ENCODE measurements around the gene HABP2.

HABP2 gene

DNA sequence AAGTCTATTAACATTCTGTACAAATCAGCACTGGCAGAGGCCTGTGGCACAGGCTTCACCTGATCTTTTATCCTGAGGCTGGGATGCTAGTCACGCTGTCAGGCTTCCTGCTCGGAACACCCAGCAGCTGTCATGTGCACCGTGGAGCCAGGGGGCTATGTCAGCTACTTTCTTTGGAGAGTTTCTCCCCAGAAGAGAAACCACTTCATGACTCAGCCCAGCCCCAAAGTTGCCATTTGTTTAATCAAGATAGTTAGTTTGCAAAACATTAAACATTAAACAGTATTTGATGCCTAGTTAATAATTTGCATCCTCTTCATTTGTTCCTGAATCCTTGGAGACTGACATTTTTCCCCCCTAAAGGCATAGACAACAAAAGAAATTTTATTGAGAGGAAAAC, at the start of gene HABP2:
Gene HABP2, plus strand, starts transcription at position 353 of the 400 bp plus-strand sequence. CDS start 69 bp downstream, outside the sequence.
- Histone ChIP-seq H3K27ac (ENCODE audit: low read length) (no peak within 1 kb of the TSS), H3K4me1 (ENCODE audit: control insufficient read depth in 1 of 2, insufficient read depth in 2 of 2, low read length in 2 of 2) (peaks cover 0 to 3% of the 10 kb centered on the region in 2 donors), H3K27me3 (ENCODE audit: low read depth, low read length) (no peaks in the 10 kb centered on the region), H3K9me3 (ENCODE audit: control insufficient read depth in 1 of 2, low read length in 2 of 2) (no peaks in the 10 kb centered on the region), H3K4me3 (ENCODE audit: low read depth in 1 of 2, low read length in 2 of 2) (no peak within 1 kb of the TSS), H3K36me3 (ENCODE audit: control insufficient read depth in 1 of 2, insufficient read depth in 2 of 2, low read length in 2 of 2) (no peaks in the 10 kb centered on the region)

DNA sequence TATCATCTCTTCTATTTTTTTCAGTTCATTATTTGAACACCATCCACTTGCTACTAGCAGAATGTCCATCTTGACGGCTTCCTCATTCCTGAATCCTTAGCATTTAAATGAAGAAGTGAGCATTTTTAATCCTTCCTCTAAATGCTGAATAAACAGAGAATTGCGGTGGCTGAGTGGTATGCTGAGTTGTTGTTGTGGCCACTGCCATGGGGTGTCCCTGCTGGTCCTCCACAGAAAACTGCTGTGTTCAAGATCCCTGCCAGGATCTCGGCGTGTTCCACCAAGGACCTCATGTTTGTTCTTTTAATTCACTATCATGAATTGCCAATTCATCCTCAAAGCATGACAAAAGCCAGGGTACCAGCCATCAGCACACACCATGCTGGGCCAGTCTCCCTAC, 48.9 kb upstream of the HABP2 start:
- Histone ChIP-seq H3K36me3 (ENCODE audit: control insufficient read depth in 1 of 2, insufficient read depth in 2 of 2, low read length in 2 of 2) (no peaks in the 10 kb centered on the region), H3K27ac (ENCODE audit: low read length) (no peak overlapping the region), H3K27me3 (ENCODE audit: low read depth, low read length) (no peaks in the 10 kb centered on the region), H3K4me3 (ENCODE audit: low read depth in 1 of 2, low read length in 2 of 2) (no peak overlapping the region), H3K4me1 (ENCODE audit: control insufficient read depth in 1 of 2, insufficient read depth in 2 of 2, low read length in 2 of 2) (no peaks in the 10 kb centered on the region), H3K9me3 (ENCODE audit: control insufficient read depth in 1 of 2, low read length in 2 of 2) (no peaks in the 10 kb centered on the region)

DNA sequence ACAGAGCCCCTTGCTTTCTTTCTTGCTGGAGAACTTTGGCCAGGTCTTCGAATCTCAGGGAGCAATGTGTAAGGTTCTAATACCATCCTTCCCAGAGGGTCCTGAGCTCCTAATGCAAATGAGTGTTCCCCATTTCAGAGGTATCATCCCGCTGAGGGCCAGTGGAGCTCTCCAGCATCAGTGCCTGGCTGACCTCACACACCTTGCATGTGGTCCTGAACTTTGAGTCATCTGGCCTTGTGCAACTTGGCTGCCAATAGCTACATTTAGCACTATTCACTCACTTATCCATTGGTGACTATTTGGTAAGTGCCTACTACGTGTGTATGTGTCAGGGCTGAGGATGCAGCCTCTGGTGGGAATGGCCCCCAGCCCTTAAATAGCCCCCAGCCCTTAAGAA, 48.4 kb upstream of the HABP2 start:
- Histone ChIP-seq H3K27ac (ENCODE audit: low read length) (no peak overlapping the region), H3K4me1 (ENCODE audit: control insufficient read depth in 1 of 2, insufficient read depth in 2 of 2, low read length in 2 of 2) (no peaks in the 10 kb centered on the region), H3K4me3 (ENCODE audit: low read depth in 1 of 2, low read length in 2 of 2) (no peak overlapping the region), H3K36me3 (ENCODE audit: control insufficient read depth in 1 of 2, insufficient read depth in 2 of 2, low read length in 2 of 2) (no peaks in the 10 kb centered on the region), H3K27me3 (ENCODE audit: low read depth, low read length) (no peaks in the 10 kb centered on the region), H3K9me3 (ENCODE audit: control insufficient read depth in 1 of 2, low read length in 2 of 2) (no peaks in the 10 kb centered on the region)

DNA sequence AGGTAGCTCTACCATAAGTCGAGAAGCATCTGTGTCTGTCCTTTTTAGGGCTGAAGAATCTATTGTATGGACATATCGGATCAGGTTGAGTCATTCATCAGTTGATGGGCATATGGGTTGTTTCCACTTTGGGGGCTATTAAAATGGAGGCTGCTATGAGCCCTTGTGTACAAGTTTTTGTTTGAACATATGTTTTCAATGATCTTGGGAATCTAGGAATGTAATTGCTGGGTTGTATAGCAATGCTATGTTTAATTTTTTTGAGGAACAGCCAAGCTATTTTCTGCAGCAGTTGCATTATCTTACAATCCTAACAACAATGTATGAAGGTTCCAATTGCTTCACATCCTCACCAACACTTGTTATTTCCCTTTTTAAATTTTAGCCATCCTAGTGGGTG, 46.4 kb upstream of the HABP2 start:
- Histone ChIP-seq H3K27me3 (ENCODE audit: low read depth, low read length) (no peaks in the 10 kb centered on the region), H3K4me3 (ENCODE audit: low read depth in 1 of 2, low read length in 2 of 2) (no peak overlapping the region), H3K4me1 (ENCODE audit: control insufficient read depth in 1 of 2, insufficient read depth in 2 of 2, low read length in 2 of 2) (no peaks in the 10 kb centered on the region), H3K36me3 (ENCODE audit: control insufficient read depth in 1 of 2, insufficient read depth in 2 of 2, low read length in 2 of 2) (no peaks in the 10 kb centered on the region), H3K9me3 (ENCODE audit: control insufficient read depth in 1 of 2, low read length in 2 of 2) (peaks cover 0 to 3% of the 10 kb centered on the region in 2 donors), H3K27ac (ENCODE audit: low read length) (no peak overlapping the region)

DNA sequence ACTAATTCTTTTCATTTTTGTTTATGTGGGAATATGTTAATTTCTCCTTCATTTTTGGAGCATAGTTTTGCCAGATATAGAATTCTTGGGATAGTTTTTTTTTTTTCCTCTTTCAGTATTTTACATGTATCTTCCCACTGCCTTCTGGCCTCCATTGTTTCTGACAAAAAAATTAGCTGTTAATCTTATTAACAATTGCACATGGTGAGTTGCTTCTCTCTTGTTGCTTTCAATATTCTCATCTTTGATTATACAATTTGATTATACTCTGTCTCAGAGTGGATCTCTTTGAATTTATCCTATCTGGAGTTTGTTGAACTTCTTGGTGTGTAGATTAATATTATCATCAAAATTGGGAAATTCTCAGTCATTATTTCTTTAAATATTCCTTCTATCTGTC, 41.4 kb upstream of the HABP2 start:
- peaks cover 0 to 7% of the 10 kb centered on the region in 2 donors for H3K9me3 ChIP-seq (ENCODE audit: control insufficient read depth in 1 of 2, low read length in 2 of 2)
- no peaks in the 10 kb centered on the region for H3K27me3 ChIP-seq (ENCODE audit: low read depth, low read length)
- no peaks in the 10 kb centered on the region for H3K36me3 ChIP-seq (ENCODE audit: control insufficient read depth in 1 of 2, insufficient read depth in 2 of 2, low read length in 2 of 2)
- H3K27ac ChIP-seq (ENCODE audit: low read length), result no peak overlapping the region
- no peaks in the 10 kb centered on the region for H3K4me1 ChIP-seq (ENCODE audit: control insufficient read depth in 1 of 2, insufficient read depth in 2 of 2, low read length in 2 of 2)
- no peak overlapping the region for H3K4me3 ChIP-seq (ENCODE audit: low read depth in 1 of 2, low read length in 2 of 2)

DNA sequence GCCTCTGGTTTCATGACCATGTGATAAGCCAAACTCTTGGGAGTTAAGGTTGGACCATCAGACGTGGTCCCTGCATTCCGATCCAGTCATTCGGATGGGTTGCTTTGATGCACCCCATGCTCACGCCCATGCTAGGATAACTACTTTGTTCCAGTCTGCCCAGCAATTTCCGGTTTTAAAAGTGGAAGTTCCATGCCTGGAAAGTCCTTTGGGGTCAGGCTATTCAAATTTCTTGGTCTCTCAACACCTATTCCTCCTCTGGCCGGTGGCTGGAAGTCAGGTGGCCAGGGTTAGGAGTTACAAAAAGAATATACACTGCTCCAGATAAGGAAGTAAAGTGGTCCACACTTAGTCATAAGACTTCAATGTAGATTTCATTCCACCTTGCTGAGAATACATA, 37.7 kb upstream of the HABP2 start:
- Histone ChIP-seq H3K27ac (ENCODE audit: low read length) (no peak overlapping the region), H3K9me3 (ENCODE audit: control insufficient read depth in 1 of 2, low read length in 2 of 2) (peaks cover 0 to 7% of the 10 kb centered on the region in 2 donors), H3K4me3 (ENCODE audit: low read depth in 1 of 2, low read length in 2 of 2) (no peak overlapping the region)

DNA sequence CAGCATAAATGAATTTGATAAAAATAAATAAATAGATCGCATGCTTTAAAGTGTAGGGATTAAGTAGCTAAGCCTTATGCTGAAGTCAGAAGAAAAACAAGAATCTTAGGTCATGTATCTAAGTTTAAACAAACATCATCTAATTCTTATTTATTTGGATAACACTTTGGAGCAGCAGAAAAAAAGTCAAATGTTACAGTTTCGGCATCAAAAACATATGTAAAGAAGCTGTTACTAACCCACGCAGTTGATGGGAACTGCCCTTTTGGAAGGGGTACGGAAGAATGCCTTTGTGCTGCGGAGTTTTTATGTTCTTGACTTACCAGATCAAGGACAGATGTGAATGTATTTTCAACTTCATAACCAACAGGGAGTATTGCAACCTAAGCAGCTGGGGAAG, 37.3 kb upstream of the HABP2 start:
- Histone ChIP-seq H3K4me1 (ENCODE audit: control insufficient read depth in 1 of 2, insufficient read depth in 2 of 2, low read length in 2 of 2) (peaks cover 0 to 2% of the 10 kb centered on the region in 2 donors), H3K27me3 (ENCODE audit: low read depth, low read length) (no peaks in the 10 kb centered on the region), H3K4me3 (ENCODE audit: low read depth in 1 of 2, low read length in 2 of 2) (no peak overlapping the region), H3K36me3 (ENCODE audit: control insufficient read depth in 1 of 2, insufficient read depth in 2 of 2, low read length in 2 of 2) (no peaks in the 10 kb centered on the region), H3K9me3 (ENCODE audit: control insufficient read depth in 1 of 2, low read length in 2 of 2) (peaks cover 0 to 7% of the 10 kb centered on the region in 2 donors), H3K27ac (ENCODE audit: low read length) (no peak overlapping the region)

More for the DNA sequence above, 37.7 kb upstream of the HABP2 start:
- Histone ChIP-seq H3K36me3 (ENCODE audit: control insufficient read depth in 1 of 2, insufficient read depth in 2 of 2, low read length in 2 of 2) (no peaks in the 10 kb centered on the region), H3K27me3 (ENCODE audit: low read depth, low read length) (no peaks in the 10 kb centered on the region), H3K4me1 (ENCODE audit: control insufficient read depth in 1 of 2, insufficient read depth in 2 of 2, low read length in 2 of 2) (no peaks in the 10 kb centered on the region)

DNA sequence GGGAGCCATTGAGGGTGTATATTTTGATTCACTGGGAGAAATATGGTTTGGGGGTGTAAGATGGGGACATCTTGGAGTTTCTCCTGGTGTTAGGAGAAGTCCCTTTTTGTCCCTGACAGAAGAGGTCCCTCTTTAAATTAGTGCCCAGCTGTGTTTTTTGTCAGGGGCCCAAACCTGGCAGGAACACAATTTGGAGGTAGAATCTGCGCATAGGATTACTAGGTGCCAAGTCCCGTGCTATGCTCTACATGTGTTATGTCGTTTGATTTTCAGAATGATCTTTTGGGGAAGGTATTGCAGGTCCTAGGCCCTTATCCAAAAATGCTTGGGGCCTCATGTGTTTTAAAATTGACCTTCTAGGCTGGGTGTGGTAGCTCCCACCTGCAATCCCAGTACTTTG, 36.8 kb upstream of the HABP2 start:
- Histone ChIP-seq H3K27ac (ENCODE audit: low read length) (no peak overlapping the region), H3K4me1 (ENCODE audit: control insufficient read depth in 1 of 2, insufficient read depth in 2 of 2, low read length in 2 of 2) (peaks cover 0 to 7% of the 10 kb centered on the region in 2 donors), H3K27me3 (ENCODE audit: low read depth, low read length) (no peaks in the 10 kb centered on the region), H3K9me3 (ENCODE audit: control insufficient read depth in 1 of 2, low read length in 2 of 2) (peaks cover 0 to 7% of the 10 kb centered on the region in 2 donors), H3K36me3 (ENCODE audit: control insufficient read depth in 1 of 2, insufficient read depth in 2 of 2, low read length in 2 of 2) (no peaks in the 10 kb centered on the region), H3K4me3 (ENCODE audit: low read depth in 1 of 2, low read length in 2 of 2) (no peak overlapping the region)

DNA sequence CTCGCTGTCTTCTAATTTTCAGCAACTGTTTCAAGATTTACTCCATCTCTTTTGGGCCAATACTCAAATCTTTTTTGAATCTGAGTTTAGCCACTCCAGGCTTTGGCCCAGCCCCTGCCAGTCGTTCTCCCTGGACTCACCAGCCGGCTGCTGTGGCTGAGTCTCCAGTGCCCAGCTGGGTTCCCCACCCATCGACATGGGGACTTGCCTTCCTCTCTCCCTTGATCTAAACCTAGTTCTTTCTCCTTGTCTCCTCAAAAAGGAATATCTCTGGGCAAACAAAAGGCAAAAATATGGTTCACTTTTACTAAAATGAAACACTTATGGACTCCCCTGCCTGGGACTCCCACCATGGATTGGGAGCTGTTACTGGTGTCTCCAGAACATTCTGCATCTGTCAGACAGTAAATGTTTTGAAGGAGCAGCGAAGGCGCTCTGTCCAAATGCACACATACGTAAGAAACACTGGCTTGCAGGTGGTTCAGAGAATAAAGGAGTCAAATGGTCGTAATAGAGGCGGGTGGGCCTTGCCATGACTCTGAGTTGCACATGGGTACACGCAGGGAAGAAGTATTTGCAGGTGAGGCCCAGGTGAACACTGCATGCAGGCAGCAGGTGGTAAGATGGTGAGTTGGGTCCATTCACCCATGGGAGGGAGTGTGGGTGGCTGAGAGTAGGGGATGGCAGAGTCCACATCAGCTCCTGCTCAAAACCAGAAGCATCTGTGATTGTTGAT, 35.5 kb upstream of the HABP2 start:
- H3K27ac ChIP-seq (ENCODE audit: low read length), result no peak overlapping the region
- H3K4me3 ChIP-seq (ENCODE audit: low read depth in 1 of 2, low read length in 2 of 2), result no peak overlapping the region
- no peaks in the 10 kb centered on the region for H3K27me3 ChIP-seq (ENCODE audit: low read depth, low read length)
- peaks cover 0 to 7% of the 10 kb centered on the region in 2 donors for H3K4me1 ChIP-seq (ENCODE audit: control insufficient read depth in 1 of 2, insufficient read depth in 2 of 2, low read length in 2 of 2)
- no peaks in the 10 kb centered on the region for H3K9me3 ChIP-seq (ENCODE audit: control insufficient read depth in 1 of 2, low read length in 2 of 2)
- H3K36me3 ChIP-seq (ENCODE audit: control insufficient read depth in 1 of 2, insufficient read depth in 2 of 2, low read length in 2 of 2), result no peaks in the 10 kb centered on the region

DNA sequence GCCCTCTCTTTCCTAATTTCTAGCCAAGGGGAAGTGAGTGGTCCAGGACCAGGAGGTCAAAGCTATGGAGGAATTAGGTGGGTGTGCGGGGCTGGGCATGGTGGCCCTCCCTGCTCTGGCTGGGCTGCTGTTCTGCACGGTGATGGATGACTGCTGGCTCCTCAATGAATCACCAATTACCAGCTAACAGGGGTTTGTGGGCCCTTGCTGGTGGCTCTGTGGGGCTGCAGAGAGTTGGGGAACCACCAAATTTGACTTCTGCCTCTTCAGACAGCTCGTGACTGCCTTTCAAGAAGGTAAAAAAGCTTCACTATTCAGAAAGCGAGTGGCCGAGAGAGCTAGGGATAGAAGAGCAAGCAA, 35.0 kb upstream of the HABP2 start:
- no peak overlapping the region for H3K27ac ChIP-seq (ENCODE audit: low read length)
- H3K36me3 ChIP-seq (ENCODE audit: control insufficient read depth in 1 of 2, insufficient read depth in 2 of 2, low read length in 2 of 2), result no peaks in the 10 kb centered on the region
- no peaks in the 10 kb centered on the region for H3K27me3 ChIP-seq (ENCODE audit: low read depth, low read length)
- H3K9me3 ChIP-seq (ENCODE audit: control insufficient read depth in 1 of 2, low read length in 2 of 2), result no peaks in the 10 kb centered on the region
- H3K4me1 ChIP-seq (ENCODE audit: control insufficient read depth in 1 of 2, insufficient read depth in 2 of 2, low read length in 2 of 2), result peaks cover 0 to 7% of the 10 kb centered on the region in 2 donors
- H3K4me3 ChIP-seq (ENCODE audit: low read depth in 1 of 2, low read length in 2 of 2), result no peak overlapping the region

DNA sequence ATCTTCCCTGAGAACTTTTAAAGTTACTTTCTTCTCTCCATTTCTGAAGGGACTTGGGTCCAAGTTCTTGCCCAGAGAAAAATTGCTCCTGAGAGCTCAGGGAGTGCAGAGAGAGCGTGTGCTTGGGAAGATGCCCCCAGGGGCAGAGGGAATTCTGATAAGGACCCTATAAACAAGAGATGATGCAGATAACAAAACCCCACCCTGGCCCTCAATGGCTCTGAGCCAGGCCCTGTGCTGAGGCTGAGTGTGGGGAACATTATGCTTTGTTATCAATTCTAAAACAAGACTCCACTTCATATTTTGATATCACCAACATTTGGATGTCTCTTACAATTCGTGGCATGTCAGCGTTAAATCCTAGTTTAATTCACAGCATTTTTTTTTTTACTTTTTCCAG, 34.4 kb upstream of the HABP2 start:
- H3K36me3 ChIP-seq (ENCODE audit: control insufficient read depth in 1 of 2, insufficient read depth in 2 of 2, low read length in 2 of 2), result no peaks in the 10 kb centered on the region
- H3K27me3 ChIP-seq (ENCODE audit: low read depth, low read length), result no peaks in the 10 kb centered on the region
- H3K4me1 ChIP-seq (ENCODE audit: control insufficient read depth in 1 of 2, insufficient read depth in 2 of 2, low read length in 2 of 2), result peaks cover 0 to 7% of the 10 kb centered on the region in 2 donors
- no peaks in the 10 kb centered on the region for H3K9me3 ChIP-seq (ENCODE audit: control insufficient read depth in 1 of 2, low read length in 2 of 2)
- H3K27ac ChIP-seq (ENCODE audit: low read length), result no peak overlapping the region
- no peak overlapping the region for H3K4me3 ChIP-seq (ENCODE audit: low read depth in 1 of 2, low read length in 2 of 2)

Measured in muscle layer of duodenum (tissue), 2 donors.